Activated CD8-positive, alpha-beta memory T cell treated with anti-CD3 and anti-CD28 coated beads for 4 hours (primary cell): ENCODE results near the gene MTAP.

Experiments used
- DNase-seq, 2 donors: peaks; one replicate each; pipeline ENCODE4 v3.0.0-alpha.2; 2020; ENCODE audit warnings: low read depth in 2 of 2

The MTAP gene

GRCh38 chr9:21802418-21803000 lies at the start of gene MTAP:
Gene MTAP (plus strand): TSS chr9:21802636. CDS start chr9:21802749, 113 bp downstream.
- DNase-seq: peak; percentile 31 to 42

GRCh38 chr9:21753523-21753922 lies 48.9 kb upstream of the MTAP start:
- DNase-seq: no peak

DNA sequence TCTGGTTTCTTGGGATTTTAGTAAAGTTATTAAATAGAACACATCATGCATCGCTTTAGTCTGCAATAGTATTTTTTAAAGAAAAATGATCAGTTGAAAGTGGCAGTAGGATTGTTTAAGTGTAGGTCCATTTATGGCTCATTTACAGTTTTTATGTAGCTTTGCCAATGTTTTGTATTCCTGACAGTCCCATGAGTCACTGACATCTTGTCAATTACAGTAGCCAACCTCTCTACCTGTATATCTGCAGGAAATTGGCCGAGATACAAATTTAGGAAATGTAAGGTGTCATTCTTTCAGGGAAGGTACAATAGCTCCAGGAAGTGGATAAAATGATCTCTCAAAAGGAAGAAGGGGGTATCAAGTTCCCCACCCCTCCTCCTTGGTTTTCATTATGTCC lies 47.7 kb upstream of the MTAP start:
- no peak for DNase-seq

- DNase-seq: no peak
Observed at GRCh38 chr9:21758540-21758939, 43.9 kb upstream of the MTAP start.

DNA sequence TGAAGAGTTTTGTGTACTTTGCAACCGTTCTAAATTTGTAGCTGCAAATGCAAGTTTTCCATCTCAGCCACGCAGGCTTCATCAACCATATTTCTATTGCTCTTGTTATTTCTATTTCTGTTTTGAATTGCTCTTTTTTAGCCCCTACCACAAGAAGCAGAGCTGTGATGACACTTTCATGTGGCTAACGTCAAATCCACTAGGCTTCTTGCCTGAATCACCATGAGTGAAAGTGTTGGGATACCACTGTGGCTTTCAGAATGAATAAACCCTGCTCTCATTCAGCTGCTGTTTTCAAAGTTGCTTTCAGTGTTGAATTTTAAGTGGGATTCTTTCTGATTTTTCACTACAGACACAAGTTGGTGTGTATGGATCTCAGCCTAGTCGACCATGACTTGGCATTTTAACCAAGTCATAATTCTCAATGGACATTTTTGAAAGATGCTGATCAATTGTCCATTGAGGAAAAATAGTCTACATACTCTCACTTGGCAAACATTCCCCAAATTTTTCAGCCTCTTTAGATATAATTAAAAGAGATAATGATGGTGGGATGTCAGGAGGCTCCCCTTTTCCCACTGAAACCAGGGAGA lies 41.0 kb upstream of the MTAP start:
- no peak for DNase-seq

DNA sequence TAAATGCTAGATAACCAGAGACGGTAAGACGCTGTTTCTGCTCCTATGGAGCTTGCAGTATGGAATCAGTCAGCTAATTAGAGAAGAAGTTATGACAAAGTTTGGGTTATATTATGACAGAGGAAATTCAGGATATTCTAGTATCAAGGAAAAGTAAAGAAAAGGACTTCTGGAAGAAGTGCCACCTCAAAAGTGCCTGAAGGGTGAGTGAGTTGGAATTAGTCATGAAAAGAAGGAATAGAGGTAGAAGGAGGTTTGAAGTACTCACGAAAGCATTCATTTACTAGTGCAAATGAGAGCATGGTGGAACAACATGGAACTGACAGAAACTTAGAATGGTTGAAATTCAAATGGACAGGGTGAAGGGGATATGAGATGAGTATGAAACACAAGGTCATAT lies 40.4 kb upstream of the MTAP start:
- no peak for DNase-seq

- no peak for DNase-seq
Observed at GRCh38 chr9:21764846-21765245, 37.6 kb upstream of the MTAP start.

- no peak for DNase-seq
Observed at GRCh38 chr9:21766096-21766495, 36.3 kb upstream of the MTAP start.

GRCh38 chr9:21770871-21771560 lies 31.4 kb upstream of the MTAP start:
- no peak for DNase-seq

- no peak for DNase-seq
Observed at GRCh38 chr9:21777701-21778100, 24.7 kb upstream of the MTAP start.

- no peak for DNase-seq
Observed at GRCh38 chr9:21778304-21778703, 24.1 kb upstream of the MTAP start.

GRCh38 chr9:21779397-21779796 lies 23.0 kb upstream of the MTAP start:
- no peak for DNase-seq

- DNase-seq: no peak
Observed at GRCh38 chr9:21781656-21782055, 20.8 kb upstream of the MTAP start.

- no peak for DNase-seq
Observed at GRCh38 chr9:21782205-21782604, 20.2 kb upstream of the MTAP start.

- no peak for DNase-seq
Observed at GRCh38 chr9:21788752-21789151, 13.7 kb upstream of the MTAP start.

DNA sequence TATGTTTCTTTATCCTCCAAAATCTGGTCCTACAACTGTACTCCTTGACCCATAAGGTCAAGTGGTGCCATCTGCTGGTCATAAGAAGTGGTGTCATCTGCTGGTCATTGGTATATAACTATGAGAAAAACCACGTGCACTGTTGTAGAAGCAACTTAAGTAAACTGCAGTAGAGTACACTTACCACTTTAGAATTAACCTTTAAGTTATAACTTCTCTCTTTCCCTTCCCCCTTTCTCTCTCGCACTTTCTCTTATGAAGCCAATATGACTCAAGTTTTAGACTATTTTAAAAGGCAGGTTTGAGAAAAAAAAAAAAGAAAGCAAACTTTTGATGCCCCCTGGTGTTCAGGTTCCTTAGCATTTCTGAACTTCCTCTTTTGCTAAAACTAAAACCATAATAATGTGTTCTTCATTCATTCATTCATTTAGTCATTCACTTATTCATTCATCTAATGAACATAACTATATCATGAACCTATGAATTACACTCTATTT lies 12.8 kb upstream of the MTAP start:
- peak in 1 of 2 donors; percentile 33 for DNase-seq

- DNase-seq: no peak
Observed at GRCh38 chr9:21795483-21795882, 7.0 kb upstream of the MTAP start.

GRCh38 chr9:21796768-21797167 lies 5.7 kb upstream of the MTAP start:
- no peak for DNase-seq

GRCh38 chr9:21800931-21801682 lies 1.3 kb upstream of the MTAP start:
- no peak for DNase-seq

DNA sequence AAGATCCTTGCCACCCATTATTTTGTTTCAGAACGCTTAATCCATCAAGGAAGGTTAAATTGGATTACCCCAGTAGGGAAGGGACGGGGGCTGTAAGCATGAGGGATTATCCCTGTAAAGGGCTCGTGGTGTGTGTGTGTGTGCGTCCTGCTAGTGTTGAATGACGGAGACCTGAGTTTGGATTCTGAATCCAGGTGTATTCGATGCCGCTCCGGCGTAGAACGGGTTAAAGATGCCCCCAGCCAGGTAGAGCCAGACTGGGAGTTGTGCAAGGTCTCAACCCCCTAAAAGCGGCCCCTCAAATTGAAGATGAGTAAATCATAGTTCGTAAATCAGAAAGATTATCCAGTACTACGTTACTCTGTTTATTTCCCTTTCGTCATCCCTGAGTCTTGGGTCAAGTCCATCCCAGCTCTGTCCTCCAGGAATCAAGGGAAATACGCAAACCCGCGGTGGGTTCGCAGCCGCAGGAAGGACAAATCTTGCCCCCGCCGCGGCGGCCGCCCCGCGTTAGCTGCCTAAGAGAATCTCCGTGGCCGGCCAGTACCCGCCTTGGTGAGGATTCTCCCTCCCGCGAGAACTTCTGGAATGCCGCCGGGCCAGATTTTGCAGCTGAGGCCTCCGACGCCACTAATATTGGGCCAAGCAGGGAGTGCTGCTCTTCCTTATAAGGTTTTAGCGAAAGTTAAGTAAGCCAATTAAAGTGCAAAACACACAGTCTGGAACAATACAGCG lies 586 bp upstream of the MTAP start:
- no peak for DNase-seq

- DNase-seq: no peak
Observed at GRCh38 chr9:21803649-21804048, 1.2 kb downstream of the MTAP start.

- DNase-seq: no peak
Observed at GRCh38 chr9:21804331-21804730, 1.9 kb downstream of the MTAP start.
